Smooth muscle cell of the coronary artery (primary cell): Measurements from ENCODE around the gene TM6SF1. TPM values are rescaled to one million over a fixed set of nuclear protein-coding genes. Genes with fewer than 3 reads are reported as not detected.

Source experiments
- total RNA-seq: library from RNA; depleted of rRNA; stranded (reverse); fragments of >200 nt; gene quantifications from 2 replicates; pipeline ENCODE4 v1.2.3, GENCODE V29; 2014; ENCODE audit warnings: low replicate concordance

Gene TM6SF1
- total RNA-seq = 3.3 TPM in 1 of 2 replicates, not detected in the other

DNA sequence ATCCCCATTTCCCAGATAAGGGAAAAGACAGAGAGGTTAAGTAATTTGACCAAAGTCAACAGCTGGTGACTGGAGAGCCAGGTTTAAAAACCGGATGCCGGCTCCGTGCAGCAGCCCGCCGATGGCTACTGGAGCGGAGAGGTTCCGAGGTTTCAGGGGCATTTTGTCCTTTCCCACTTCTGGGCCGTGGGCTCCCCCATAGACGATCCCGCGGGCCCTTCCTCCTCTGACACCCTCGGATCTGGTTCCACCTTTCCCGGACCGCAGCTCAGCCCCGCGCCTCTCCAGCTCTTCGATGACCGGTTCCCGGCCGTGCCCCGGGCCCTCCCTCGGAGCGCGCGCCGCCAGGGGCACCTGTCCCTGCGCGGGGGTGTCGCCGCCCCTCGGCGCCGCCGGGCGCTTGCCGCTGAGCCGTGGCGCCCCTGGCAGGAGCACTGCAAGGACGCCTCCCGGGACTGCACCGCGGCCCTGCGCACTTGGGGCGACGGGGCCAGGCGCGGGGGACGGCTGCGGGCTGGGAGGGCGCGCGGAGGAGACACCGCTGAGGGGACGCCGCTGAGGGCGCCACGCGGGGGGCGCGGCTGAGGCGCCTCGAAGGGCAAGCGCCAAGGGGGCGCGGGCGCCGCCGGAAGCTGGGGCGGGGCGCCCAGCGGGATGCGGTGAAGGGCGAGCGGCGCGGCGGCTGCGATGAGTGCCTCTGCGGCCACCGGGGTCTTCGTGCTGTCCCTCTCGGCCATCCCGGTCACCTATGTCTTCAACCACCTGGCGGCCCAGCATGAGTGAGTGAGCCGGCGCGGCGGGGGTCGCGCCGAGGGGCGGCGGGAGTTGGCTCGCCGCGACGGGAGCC is at the start of gene TM6SF1:
Gene TM6SF1 (plus strand): TSS at position 652 of the 847 bp plus-strand sequence. CDS start 36 bp downstream, at position 688.

DNA sequence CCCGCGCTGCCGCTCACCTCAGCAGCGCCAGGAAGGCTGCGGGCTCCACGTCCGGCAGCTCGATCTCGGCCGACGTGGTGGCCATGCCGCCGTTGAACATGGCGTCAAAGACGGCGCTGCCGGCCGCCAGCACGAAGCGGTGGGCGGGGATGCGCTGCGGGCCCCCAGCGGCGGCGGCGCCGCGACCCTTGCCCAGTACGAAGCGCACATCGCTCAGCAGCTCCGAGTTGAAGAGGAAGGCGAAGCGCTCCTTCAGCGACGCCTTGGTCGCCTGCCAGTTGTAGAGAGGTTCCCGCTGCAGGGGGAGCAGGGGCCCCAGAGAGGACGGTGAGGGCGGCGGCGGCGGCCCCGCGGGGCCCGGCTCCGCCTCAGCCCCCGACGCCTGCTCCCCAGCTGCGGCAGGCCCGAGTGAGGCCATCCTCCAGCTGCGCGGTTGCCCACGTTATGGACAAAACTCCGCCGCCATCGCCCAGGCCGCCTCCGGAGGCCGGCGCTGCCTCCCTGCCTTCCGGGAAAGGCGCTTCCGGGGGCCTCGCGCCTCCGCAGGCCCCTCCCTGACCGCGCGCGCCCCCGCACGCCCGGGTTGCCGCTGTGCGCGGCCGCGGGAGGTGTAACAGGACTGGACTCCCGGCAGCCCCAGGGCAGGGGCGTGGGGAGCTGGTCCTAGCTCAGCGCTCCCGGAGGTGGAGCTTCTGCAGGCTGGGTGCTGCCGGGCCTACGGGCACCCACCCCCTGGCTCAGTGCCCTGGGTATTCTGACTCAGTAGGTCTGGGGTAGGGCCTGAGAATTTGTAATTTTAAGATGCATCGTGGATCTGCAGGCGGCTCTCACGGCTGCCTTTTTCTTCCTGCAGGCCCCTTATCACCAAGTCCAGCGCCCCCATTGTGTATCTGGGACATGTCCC is 40.5 kb upstream of the TM6SF1 start, which contains the start of gene BTBD1:
Gene BTBD1 (minus strand): TSS at position 519 of the 904 bp plus-strand sequence. CDS start 101 bp downstream, at position 418.

Other genes starting within 250 kb of the TM6SF1 start
- gene HOMER2, start 154.9 kb upstream of the TM6SF1 start, total RNA-seq = 2.4 and 9.4 TPM in 2 replicates
- 24.6 and 33.1 TPM in 2 replicates for gene RAMAC, start 121.4 kb upstream of the TM6SF1 start, total RNA-seq
- gene C15orf40, start 96.0 kb upstream of the TM6SF1 start, total RNA-seq = 9.9 and 15.3 TPM in 2 replicates
- gene BTBD1, start 40.4 kb upstream of the TM6SF1 start, total RNA-seq = 42.9 and 72.3 TPM in 2 replicates
- gene HDGFL3, start 100.2 kb downstream of the TM6SF1 start, total RNA-seq = 6.1 and 50.1 TPM in 2 replicates
- gene BNC1, start 177.0 kb downstream of the TM6SF1 start, total RNA-seq = 0.30 and 0.47 TPM in 2 replicates